ENCODE measurements around the gene KAT5.
"Not testable (repeated sequence)": the region's sequence is repeated elsewhere in the genome, so short reads cannot be mapped to it uniquely, and the experiment has no call there.

DNA sequence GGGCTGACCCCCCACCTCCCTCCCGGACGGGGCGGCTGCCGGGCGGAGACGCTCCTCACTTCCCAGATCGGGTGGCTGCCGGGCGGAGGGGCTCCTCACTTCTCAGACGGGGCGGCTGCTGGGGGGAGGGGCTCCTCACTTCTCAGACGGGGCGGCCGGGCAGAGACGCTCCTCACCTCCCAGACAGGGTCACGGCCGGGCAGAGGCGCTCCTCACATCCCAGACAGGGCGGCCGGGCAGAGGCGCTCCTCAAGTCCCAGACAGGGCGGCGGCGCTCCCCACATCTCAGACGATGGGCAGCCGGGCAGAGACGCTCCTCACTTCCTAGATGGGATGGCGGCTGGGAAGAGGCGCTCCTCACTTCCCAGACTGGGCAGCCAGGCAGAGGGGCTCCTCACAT lies 50.8 kb downstream of the KAT5 start:
- not testable (repeated sequence) for TF ChIP-seq TEAD4 (CRISPR knock-in tag; IDR thresholded peaks at IDR 0.05); CREB1 (CRISPR knock-in tag; IDR thresholded peaks at IDR 0.05); ZNF263 (CRISPR knock-in tag; IDR thresholded peaks at IDR 0.05; ENCODE audit: low read depth); MXD4 (CRISPR knock-in tag; IDR thresholded peaks at IDR 0.05; ENCODE audit: borderline replicate concordance); ZNF121 (CRISPR knock-in tag; IDR thresholded peaks at IDR 0.05); ELF4 (CRISPR knock-in tag; IDR thresholded peaks at IDR 0.05; ENCODE audit: low read depth); AFF4 (CRISPR knock-in tag; IDR thresholded peaks at IDR 0.05; ENCODE audit: borderline replicate concordance); NR2C2 (CRISPR knock-in tag; IDR thresholded peaks at IDR 0.05)
- TF ChIP-seq, protein P1, sequence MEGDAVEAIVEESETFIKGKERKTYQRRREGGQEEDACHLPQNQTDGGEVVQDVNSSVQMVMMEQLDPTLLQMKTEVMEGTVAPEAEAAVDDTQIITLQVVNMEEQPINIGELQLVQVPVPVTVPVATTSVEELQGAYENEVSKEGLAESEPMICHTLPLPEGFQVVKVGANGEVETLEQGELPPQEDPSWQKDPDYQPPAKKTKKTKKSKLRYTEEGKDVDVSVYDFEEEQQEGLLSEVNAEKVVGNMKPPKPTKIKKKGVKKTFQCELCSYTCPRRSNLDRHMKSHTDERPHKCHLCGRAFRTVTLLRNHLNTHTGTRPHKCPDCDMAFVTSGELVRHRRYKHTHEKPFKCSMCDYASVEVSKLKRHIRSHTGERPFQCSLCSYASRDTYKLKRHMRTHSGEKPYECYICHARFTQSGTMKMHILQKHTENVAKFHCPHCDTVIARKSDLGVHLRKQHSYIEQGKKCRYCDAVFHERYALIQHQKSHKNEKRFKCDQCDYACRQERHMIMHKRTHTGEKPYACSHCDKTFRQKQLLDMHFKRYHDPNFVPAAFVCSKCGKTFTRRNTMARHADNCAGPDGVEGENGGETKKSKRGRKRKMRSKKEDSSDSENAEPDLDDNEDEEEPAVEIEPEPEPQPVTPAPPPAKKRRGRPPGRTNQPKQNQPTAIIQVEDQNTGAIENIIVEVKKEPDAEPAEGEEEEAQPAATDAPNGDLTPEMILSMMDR (IDR thresholded peaks at IDR 0.05), result not testable (repeated sequence)
- TF ChIP-seq, protein P2, sequence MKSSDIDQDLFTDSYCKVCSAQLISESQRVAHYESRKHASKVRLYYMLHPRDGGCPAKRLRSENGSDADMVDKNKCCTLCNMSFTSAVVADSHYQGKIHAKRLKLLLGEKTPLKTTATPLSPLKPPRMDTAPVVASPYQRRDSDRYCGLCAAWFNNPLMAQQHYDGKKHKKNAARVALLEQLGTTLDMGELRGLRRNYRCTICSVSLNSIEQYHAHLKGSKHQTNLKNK (CRISPR knock-in tag; IDR thresholded peaks at IDR 0.05), result not testable (repeated sequence)
- TF ChIP-seq, protein P3, sequence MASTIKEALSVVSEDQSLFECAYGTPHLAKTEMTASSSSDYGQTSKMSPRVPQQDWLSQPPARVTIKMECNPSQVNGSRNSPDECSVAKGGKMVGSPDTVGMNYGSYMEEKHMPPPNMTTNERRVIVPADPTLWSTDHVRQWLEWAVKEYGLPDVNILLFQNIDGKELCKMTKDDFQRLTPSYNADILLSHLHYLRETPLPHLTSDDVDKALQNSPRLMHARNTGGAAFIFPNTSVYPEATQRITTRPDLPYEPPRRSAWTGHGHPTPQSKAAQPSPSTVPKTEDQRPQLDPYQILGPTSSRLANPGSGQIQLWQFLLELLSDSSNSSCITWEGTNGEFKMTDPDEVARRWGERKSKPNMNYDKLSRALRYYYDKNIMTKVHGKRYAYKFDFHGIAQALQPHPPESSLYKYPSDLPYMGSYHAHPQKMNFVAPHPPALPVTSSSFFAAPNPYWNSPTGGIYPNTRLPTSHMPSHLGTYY (CRISPR knock-in tag; IDR thresholded peaks at IDR 0.05), result not testable (repeated sequence)

All from WTC11 (cell line).